ENCODE results near the gene PDHX. TPM values are rescaled to one million over a fixed set of nuclear protein-coding genes. Genes with fewer than 3 reads are reported as not detected.

Gene PDHX
- total and polyA plus RNA-seq, 2 of the 4 experiments (the other 2 are of a cell fraction): 19.8 to 26.7 TPM

DNA sequence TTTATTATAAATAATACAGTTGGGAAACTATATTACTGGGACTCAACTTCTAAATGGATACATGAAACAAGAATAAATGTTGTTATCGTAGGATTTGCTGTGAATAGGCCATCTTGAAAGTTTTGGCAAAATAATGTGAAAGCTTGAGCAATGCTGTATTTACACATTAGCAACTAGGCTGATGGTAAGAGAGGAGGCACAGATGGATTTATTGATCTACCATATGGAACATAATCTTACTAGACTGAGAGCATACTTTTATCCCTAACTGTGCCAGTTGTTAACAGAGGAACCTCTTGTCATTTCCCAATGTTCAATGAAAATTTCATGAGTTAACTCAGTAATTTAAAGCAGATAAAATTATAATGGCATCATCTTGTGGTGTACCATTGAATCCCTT lies 23.0 kb upstream of the PDHX start:
- Histone ChIP-seq H2BK15ac (ENCODE audit: low read depth, low read length) (no peak overlapping the region), H3K4me1 (ENCODE audit: control insufficient read depth, insufficient read depth, low read length) (no peaks in the 10 kb centered on the region), H4K20me1 (ENCODE audit: insufficient read depth, low read length) (no peaks in the 10 kb centered on the region), H3K36me3 (ENCODE audit: control insufficient read depth, insufficient read depth, low read length) (no peaks in the 10 kb centered on the region; the same call in 1 of the 2 replicates), H3K56ac (ENCODE audit: extremely low read depth, insufficient read depth, low read length) (no peak overlapping the region), H3K23ac (ENCODE audit: low read depth, low read length) (no peak overlapping the region), H2AFZ (replicated peaks; ENCODE audit: low read length, poor library complexity) (no peak overlapping the region), H4K5ac (ENCODE audit: low read depth, low read length) (no peak overlapping the region; the same call in 1 of the 2 replicates), H2BK20ac (ENCODE audit: low read depth, low read length) (no peak overlapping the region), H3K9me1 (ENCODE audit: insufficient read depth, low read length) (no peaks in the 10 kb centered on the region), H3K27ac (ENCODE audit: insufficient read depth, low read length) (no peak overlapping the region), H2AK9ac (replicated peaks; ENCODE audit: low read depth, low read length, poor library complexity) (no peak overlapping the region), H2BK5ac (ENCODE audit: low read depth, low read length, poor library complexity, severe bottlenecking) (no peak overlapping the region), H3K18ac (ENCODE audit: low read depth, low read length) (no peak overlapping the region), H3K9ac (ENCODE audit: low read depth, low read length) (no peak overlapping the region), H3K27me3 (ENCODE audit: control insufficient read depth, insufficient read depth, low read length) (no peaks in the 10 kb centered on the region), H3K79me1 (ENCODE audit: low read depth in 1 of 2, low read length in 2 of 2) (peaks cover 6 to 9% of the 10 kb centered on the region in 2 experiments; a peak in 3 of 4 replicates), H4K8ac (ENCODE audit: low read depth in 2 of 2, low read length in 2 of 2) (no peak overlapping the region), H2AK5ac (ENCODE audit: low read depth, low read length) (no peak overlapping the region), H4K91ac (ENCODE audit: insufficient read depth, low read depth, low read length) (no peak overlapping the region), H3K4me3 (ENCODE audit: insufficient read depth, low read depth, low read length) (no peak overlapping the region), H3K4me2 (ENCODE audit: low read depth, low read length) (no peak overlapping the region), H3K4ac (ENCODE audit: low read depth, low read length) (no peak overlapping the region), H3K14ac (replicated peaks; ENCODE audit: low read depth, low read length) (no peak overlapping the region), H3K9me3 (ENCODE audit: control insufficient read depth, insufficient read depth, low read length) (no peaks in the 10 kb centered on the region), H2BK120ac (ENCODE audit: low read depth, low read length) (no peak overlapping the region)
- DNase-seq (no peak), ATAC-seq (ENCODE audit: low read depth) (no peak)
- CTCF ChIA-PET: no interaction called here
- TF ChIP-seq MXI1 (IDR thresholded peaks at IDR 0.05; ENCODE audit: borderline replicate concordance, low read depth, low read length) (no peak), RCOR1 (IDR thresholded peaks at IDR 0.05; ENCODE audit: insufficient replicate concordance, low read length) (no peak), MAFK (IDR thresholded peaks at IDR 0.05; ENCODE audit: low read depth, low read length) (no peak), POLR2A (IDR thresholded peaks at IDR 0.05; ENCODE audit: low read depth, low read length) (no peak), RAD21 (IDR thresholded peaks at IDR 0.05; ENCODE audit: low read length) (no peak), SMC3 (IDR thresholded peaks at IDR 0.05; ENCODE audit: low read depth, low read length) (no peak), BHLHE40 (IDR thresholded peaks at IDR 0.05; ENCODE audit: low read depth, low read length) (no peak)
- TF ChIP-seq, protein P1, sequence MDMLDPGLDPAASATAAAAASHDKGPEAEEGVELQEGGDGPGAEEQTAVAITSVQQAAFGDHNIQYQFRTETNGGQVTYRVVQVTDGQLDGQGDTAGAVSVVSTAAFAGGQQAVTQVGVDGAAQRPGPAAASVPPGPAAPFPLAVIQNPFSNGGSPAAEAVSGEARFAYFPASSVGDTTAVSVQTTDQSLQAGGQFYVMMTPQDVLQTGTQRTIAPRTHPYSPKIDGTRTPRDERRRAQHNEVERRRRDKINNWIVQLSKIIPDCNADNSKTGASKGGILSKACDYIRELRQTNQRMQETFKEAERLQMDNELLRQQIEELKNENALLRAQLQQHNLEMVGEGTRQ (IDR thresholded peaks at IDR 0.05; ENCODE audit: low read depth, low read length): no peak
- TF ChIP-seq, protein P2, sequence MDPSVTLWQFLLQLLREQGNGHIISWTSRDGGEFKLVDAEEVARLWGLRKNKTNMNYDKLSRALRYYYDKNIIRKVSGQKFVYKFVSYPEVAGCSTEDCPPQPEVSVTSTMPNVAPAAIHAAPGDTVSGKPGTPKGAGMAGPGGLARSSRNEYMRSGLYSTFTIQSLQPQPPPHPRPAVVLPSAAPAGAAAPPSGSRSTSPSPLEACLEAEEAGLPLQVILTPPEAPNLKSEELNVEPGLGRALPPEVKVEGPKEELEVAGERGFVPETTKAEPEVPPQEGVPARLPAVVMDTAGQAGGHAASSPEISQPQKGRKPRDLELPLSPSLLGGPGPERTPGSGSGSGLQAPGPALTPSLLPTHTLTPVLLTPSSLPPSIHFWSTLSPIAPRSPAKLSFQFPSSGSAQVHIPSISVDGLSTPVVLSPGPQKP (IDR thresholded peaks at IDR 0.05; ENCODE audit: borderline replicate concordance, low read depth, low read length): no peak
- in situ Hi-C loops (cut with MboI; ENCODE audit: low sequenced_read_pairs) (loop anchor here (5.0 kb wide), 1 partner anchor 306 kb away; no protein-coding TSS in a partner anchor), dilution Hi-C loops (cut with HindIII; ENCODE audit: low sequenced_read_pairs, unreplicated experiment) (no loop called here), intact Hi-C loops (cut with micrococcal nuclease) (no loop called here)
- POLR2A ChIA-PET (ENCODE audit: unreplicated experiment): no interaction called here
- BruUV-seq (replicated peaks): no TSS peak
- WGBS, 2 experiments (ENCODE audit: extremely low coverage in 2 of 2, insufficient read length in 1 of 2): no CpG with 5 or more reads among the region's 1 CpG
